ENCODE data around the gene SLC51A. TPM values are rescaled to one million over a fixed set of nuclear protein-coding genes. Genes with fewer than 3 reads are reported as not detected.

Gene SLC51A
- total RNA-seq, 4 donors from 2014 or later: not detected

GRCh38 chr3:196214783-196215441 is 1.4 kb upstream of the SLC51A start:
- DNase-seq (ENCODE audit: low spot score in 2 of 2): no peak
- intact Hi-C loops (cut with DNase I; ENCODE audit: low total_unique reads): no loop called here
- WGBS, 2 donors: 83 to 84% methylated on average over 16 of the region's 16 CpGs
- no peak overlapping the region for H3K4me3 ChIP-seq (ENCODE audit: low read depth, poor library complexity, severe bottlenecking)
- TF ChIP-seq CTCF (IDR thresholded peaks at IDR 0.05) (no peak), POLR2A (IDR thresholded peaks at IDR 0.05) (no peak)

- H3K4me3 ChIP-seq (ENCODE audit: low read depth, poor library complexity, severe bottlenecking): no peak overlapping the region
- 60 to 61% methylated on average over 10 of the region's 10 CpGs for WGBS, 2 donors
- no peak for TF ChIP-seq POLR2A (IDR thresholded peaks at IDR 0.05)
- no peak for TF ChIP-seq CTCF (IDR thresholded peaks at IDR 0.05)
- DNase-seq (ENCODE audit: low spot score in 2 of 2): no peak
- intact Hi-C loops (cut with DNase I; ENCODE audit: low total_unique reads): no loop called here
Observed at GRCh38 chr3:196215493-196216020, 777 bp upstream of the SLC51A start.

- TF ChIP-seq CTCF (IDR thresholded peaks at IDR 0.05): no peak
- no peak for TF ChIP-seq POLR2A (IDR thresholded peaks at IDR 0.05)
- H3K4me3 ChIP-seq (ENCODE audit: low read depth, poor library complexity, severe bottlenecking): no peak overlapping the region
- intact Hi-C loops (cut with DNase I; ENCODE audit: low total_unique reads): no loop called here
- no peak for DNase-seq (ENCODE audit: low spot score in 2 of 2)
- 48 to 57% methylated on average over 17 to 21 of the region's 25 CpGs for WGBS, 2 donors
Observed at GRCh38 chr3:196216681-196217211, 412 bp downstream of the SLC51A start.

DNA sequence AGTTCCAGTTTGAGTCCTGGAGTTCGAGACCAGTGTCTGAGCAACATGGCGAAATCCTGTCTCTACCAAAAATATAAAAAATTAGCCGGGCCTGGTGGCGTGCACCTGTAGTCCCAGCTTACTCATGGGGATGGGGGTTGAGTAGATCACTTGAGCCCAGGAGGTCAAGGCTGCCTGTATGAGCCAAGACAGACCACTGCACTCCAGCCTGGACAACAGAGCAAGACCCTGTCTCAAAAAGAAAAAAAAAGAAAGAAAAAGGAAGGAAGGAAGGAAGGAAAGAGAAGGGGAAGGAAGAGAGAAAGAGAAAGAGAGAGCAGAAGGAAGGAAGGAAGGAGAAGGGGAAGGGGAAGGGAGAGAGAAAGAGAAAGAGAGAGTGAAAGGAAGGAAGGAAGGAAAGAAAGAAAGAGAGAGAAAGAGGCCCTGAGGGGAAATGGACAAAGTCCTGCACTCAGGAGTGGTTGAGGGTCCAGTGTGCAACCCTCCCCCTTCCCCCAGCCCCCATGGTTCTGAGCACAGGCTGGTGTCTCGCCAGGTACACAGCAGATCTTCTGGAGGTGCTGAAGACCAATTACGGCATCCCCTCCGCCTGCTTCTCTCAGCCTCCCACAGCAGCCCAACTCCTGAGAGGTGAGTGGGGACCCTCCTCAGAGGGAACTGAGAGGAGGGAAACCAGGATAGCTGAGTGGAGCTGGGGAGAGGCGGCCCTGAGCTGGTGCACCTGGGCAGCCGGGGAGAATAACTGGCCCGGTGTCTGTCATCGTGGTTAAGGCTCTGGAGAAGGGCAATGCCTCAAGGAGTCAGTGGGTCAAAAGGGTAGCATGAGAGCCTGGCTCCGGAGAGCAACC is 1.2 kb downstream of the SLC51A start:
- intact Hi-C loops (cut with DNase I; ENCODE audit: low total_unique reads): no loop called here
- no peak for DNase-seq (ENCODE audit: low spot score in 2 of 2)
- no peak overlapping the region for H3K4me3 ChIP-seq (ENCODE audit: low read depth, poor library complexity, severe bottlenecking)
- WGBS, 2 donors: 90 to 93% methylated on average over 12 of the region's 12 CpGs
- TF ChIP-seq CTCF (IDR thresholded peaks at IDR 0.05) (no peak), POLR2A (IDR thresholded peaks at IDR 0.05) (no peak)

DNA sequence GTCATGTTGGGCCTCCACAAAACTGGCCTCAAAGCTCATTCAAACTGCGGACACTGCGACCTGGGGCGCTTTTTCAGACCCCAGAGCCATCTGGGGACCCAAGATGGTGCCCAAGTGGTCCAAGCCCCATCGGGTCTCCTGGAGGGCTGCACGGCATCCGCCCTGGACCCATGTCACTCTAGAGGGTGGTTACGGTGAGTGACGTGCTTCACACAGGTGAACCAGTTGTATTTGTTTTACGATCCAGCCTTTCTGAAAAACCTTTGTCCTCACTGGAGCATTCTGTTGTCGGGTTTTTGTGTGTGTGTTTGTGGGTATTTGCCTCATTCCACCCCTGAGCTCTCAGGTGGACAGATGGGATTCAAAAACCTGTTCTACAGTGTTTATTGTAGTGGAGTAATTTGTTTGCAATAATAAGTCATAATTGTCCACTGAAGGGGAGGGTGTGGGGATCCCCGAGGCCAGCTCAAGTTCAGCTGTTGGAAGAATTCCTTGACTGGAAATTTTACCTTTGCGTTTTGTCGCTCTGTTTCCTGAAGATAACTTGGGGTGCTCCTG is 1.9 kb downstream of the SLC51A start:
- no peak for DNase-seq (ENCODE audit: low spot score in 2 of 2)
- TF ChIP-seq CTCF (IDR thresholded peaks at IDR 0.05) (no peak), POLR2A (IDR thresholded peaks at IDR 0.05) (no peak)
- 92 to 94% methylated on average over 13 of the region's 13 CpGs for WGBS, 2 donors

More for the DNA sequence above, 1.9 kb downstream of the SLC51A start:
- no peak overlapping the region for H3K4me3 ChIP-seq (ENCODE audit: low read depth, poor library complexity, severe bottlenecking)
- intact Hi-C loops (cut with DNase I; ENCODE audit: low total_unique reads): no loop called here
